Measurements from ENCODE around the gene WDR6.

DNA sequence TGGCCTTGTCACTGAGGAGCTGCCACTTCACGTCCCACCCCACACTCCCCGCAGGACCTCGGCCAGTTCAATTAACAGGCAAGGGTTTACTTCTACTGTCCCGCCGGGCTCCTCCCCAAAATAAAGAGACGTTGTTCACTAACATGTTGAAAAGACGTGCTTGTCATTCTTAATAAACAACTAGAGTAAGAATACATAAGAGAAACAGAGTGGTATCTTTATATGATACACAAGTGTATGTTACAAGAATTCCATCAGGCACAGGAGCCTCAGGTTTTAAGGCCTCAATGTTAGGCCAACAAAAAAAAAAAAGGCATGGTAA lies 22.3 kb downstream of the WDR6 start:
- no peak for TF ChIP-seq ZNF416 (CRISPR knock-in tag; IDR thresholded peaks at IDR 0.05)
- no peak for TF ChIP-seq FOXJ3 (CRISPR knock-in tag; IDR thresholded peaks at IDR 0.05; ENCODE audit: borderline replicate concordance)
- no peak for TF ChIP-seq CTCF (IDR thresholded peaks at IDR 0.05)
- TF ChIP-seq USF1 (CRISPR knock-in tag; IDR thresholded peaks at IDR 0.05), result no peak
- no peak for TF ChIP-seq ATF3 (CRISPR knock-in tag; conservative IDR thresholded peaks at IDR 0.05)
- TF ChIP-seq FOXP1 (CRISPR knock-in tag; IDR thresholded peaks at IDR 0.05; ENCODE audit: borderline replicate concordance), result no peak
- TF ChIP-seq, protein P1, sequence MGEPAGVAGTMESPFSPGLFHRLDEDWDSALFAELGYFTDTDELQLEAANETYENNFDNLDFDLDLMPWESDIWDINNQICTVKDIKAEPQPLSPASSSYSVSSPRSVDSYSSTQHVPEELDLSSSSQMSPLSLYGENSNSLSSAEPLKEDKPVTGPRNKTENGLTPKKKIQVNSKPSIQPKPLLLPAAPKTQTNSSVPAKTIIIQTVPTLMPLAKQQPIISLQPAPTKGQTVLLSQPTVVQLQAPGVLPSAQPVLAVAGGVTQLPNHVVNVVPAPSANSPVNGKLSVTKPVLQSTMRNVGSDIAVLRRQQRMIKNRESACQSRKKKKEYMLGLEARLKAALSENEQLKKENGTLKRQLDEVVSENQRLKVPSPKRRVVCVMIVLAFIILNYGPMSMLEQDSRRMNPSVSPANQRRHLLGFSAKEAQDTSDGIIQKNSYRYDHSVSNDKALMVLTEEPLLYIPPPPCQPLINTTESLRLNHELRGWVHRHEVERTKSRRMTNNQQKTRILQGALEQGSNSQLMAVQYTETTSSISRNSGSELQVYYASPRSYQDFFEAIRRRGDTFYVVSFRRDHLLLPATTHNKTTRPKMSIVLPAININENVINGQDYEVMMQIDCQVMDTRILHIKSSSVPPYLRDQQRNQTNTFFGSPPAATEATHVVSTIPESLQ (CRISPR knock-in tag; IDR thresholded peaks at IDR 0.05), result no peak
- TF ChIP-seq IRF2 (CRISPR knock-in tag; IDR thresholded peaks at IDR 0.05; ENCODE audit: borderline replicate concordance, low read depth), result no peak
